ENCODE measurements around the gene TMEM80.
"Not testable (repeated sequence)": the region's sequence is repeated elsewhere in the genome, so short reads cannot be mapped to it uniquely, and the experiment has no call there.

The TMEM80 gene

GRCh38 chr11:723120-723883 lies 27.7 kb downstream of the TMEM80 start:
- DNase-seq: no peak

- no peak for DNase-seq
Observed at GRCh38 chr11:724049-724777, 28.6 kb downstream of the TMEM80 start.

GRCh38 chr11:724778-725386 lies 29.3 kb downstream of the TMEM80 start:
- DNase-seq: no peak

GRCh38 chr11:725624-726202 lies 30.1 kb downstream of the TMEM80 start:
- DNase-seq: no peak

- peak; percentile 80 for DNase-seq
Observed at GRCh38 chr11:726278-727220, 30.9 kb downstream of the TMEM80 start.

- DNase-seq: no peak
Observed at GRCh38 chr11:727281-727701, 31.7 kb downstream of the TMEM80 start.

- peak; percentile 93 for DNase-seq
Observed at GRCh38 chr11:727859-728748, 32.5 kb downstream of the TMEM80 start.

GRCh38 chr11:728901-729491 lies 33.4 kb downstream of the TMEM80 start:
- DNase-seq: no peak

GRCh38 chr11:729492-730074 lies 34.0 kb downstream of the TMEM80 start:
- no peak for DNase-seq

GRCh38 chr11:733072-733471 lies 37.5 kb downstream of the TMEM80 start:
- DNase-seq: no peak

- not testable (repeated sequence) for DNase-seq
Observed at GRCh38 chr11:734541-734940, 38.9 kb downstream of the TMEM80 start.

GRCh38 chr11:737366-737765 lies 41.8 kb downstream of the TMEM80 start:
- DNase-seq: no peak

- DNase-seq: not testable (repeated sequence)
Observed at GRCh38 chr11:737899-738298, 42.3 kb downstream of the TMEM80 start.

- DNase-seq: no peak
Observed at GRCh38 chr11:742156-742546, 46.5 kb downstream of the TMEM80 start.

- DNase-seq: no peak
Observed at GRCh38 chr11:742571-743201, 47.1 kb downstream of the TMEM80 start.

- DNase-seq: no peak
Observed at GRCh38 chr11:745428-745827, 49.8 kb downstream of the TMEM80 start.

GRCh38 chr11:746289-747157 lies 50.9 kb downstream of the TMEM80 start:
- no peak for DNase-seq

GRCh38 chr11:747158-748006 lies 51.8 kb downstream of the TMEM80 start, which contains the start of gene TALDO1:
TSS of gene TALDO1 (plus strand) at chr11:747464. CDS start at chr11:747482, 18 bp downstream.
- DNase-seq: peak; percentile 95

Measured in activated CD8-positive, alpha-beta memory T cell treated with anti-CD3 and anti-CD28 coated beads, Interleukin-2, amount 50 U/mL, for 48 hours (primary cell).